ENCODE data around the gene MAD2L2.
"Not testable (repeated sequence)": the region's sequence is repeated elsewhere in the genome, so short reads cannot be mapped to it uniquely, and the experiment has no call there.

The MAD2L2 gene

GRCh38 chr1:11646317-11646716 lies 34.6 kb downstream of the MAD2L2 start:
- Mint-ChIP-seq H3K4me3 (no peak overlapping the region), H3K36me3 (ENCODE audit: low read depth) (no peaks in the 10 kb centered on the region), H3K27me3 (ENCODE audit: low read depth) (peaks cover 21% of the 10 kb centered on the region), H3K27ac (no peak overlapping the region), H3K4me1 (ENCODE audit: low read depth) (peaks cover 17% of the 10 kb centered on the region), H3K9me3 (no peaks in the 10 kb centered on the region)

DNA sequence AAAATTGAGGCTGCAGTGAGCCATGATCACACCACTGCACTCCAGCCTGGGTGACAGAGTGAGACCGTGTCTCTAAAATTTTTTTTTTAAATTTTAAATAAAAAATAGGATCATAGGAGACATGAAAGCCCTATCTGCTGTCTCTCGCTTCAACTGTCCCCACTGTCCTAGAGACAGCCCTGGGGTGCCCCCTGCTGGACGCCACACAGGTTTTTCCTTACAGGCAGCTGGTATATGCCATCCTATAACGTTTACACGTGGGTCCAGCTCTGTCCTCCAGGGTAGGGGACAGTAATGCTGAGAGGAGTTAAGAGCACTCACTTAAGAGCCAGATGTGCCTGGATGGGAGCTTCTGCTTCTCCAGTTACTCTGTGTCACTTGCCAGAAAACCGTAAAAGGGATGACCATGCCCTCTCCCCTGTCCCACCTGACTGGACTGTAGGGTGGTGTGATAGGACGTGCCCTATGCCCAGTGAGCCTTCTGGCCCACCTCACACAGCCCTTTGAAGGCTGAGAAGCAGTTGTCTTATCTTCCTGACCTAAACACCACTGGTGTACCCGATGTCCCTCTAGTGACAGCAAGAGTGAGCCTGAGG lies 35.2 kb downstream of the MAD2L2 start:
- H3K9me3 Mint-ChIP-seq = no peaks in the 10 kb centered on the region
- no peak overlapping the region for H3K27ac Mint-ChIP-seq
- no peak overlapping the region for H3K4me3 Mint-ChIP-seq
- peaks cover 16% of the 10 kb centered on the region for H3K27me3 Mint-ChIP-seq (ENCODE audit: low read depth)
- peaks cover 14% of the 10 kb centered on the region for H3K4me1 Mint-ChIP-seq (ENCODE audit: low read depth)
- H3K36me3 Mint-ChIP-seq (ENCODE audit: low read depth) = no peaks in the 10 kb centered on the region

GRCh38 chr1:11645270-11645669 lies 35.7 kb downstream of the MAD2L2 start:
- Mint-ChIP-seq H3K4me3 (no peak overlapping the region), H3K27ac (no peak overlapping the region), H3K36me3 (ENCODE audit: low read depth) (no peaks in the 10 kb centered on the region), H3K27me3 (ENCODE audit: low read depth) (peaks cover 14% of the 10 kb centered on the region), H3K9me3 (no peaks in the 10 kb centered on the region), H3K4me1 (ENCODE audit: low read depth) (peaks cover 12% of the 10 kb centered on the region)

GRCh38 chr1:11643782-11644181 lies 37.2 kb downstream of the MAD2L2 start:
- H3K27me3 Mint-ChIP-seq (ENCODE audit: low read depth) = peaks cover 10% of the 10 kb centered on the region
- H3K27ac Mint-ChIP-seq = no peak overlapping the region
- peaks cover 5% of the 10 kb centered on the region for H3K4me1 Mint-ChIP-seq (ENCODE audit: low read depth)
- H3K4me3 Mint-ChIP-seq = no peak overlapping the region
- H3K9me3 Mint-ChIP-seq = no peaks in the 10 kb centered on the region
- H3K36me3 Mint-ChIP-seq (ENCODE audit: low read depth) = no peaks in the 10 kb centered on the region

GRCh38 chr1:11642418-11643017 lies 38.4 kb downstream of the MAD2L2 start:
- H3K36me3 Mint-ChIP-seq (ENCODE audit: low read depth); H3K9me3 Mint-ChIP-seq; H3K27ac Mint-ChIP-seq; H3K4me3 Mint-ChIP-seq; H3K4me1 Mint-ChIP-seq (ENCODE audit: low read depth): not testable (repeated sequence)
- H3K27me3 Mint-ChIP-seq (ENCODE audit: low read depth) = peaks cover 10% of the 10 kb centered on the region

DNA sequence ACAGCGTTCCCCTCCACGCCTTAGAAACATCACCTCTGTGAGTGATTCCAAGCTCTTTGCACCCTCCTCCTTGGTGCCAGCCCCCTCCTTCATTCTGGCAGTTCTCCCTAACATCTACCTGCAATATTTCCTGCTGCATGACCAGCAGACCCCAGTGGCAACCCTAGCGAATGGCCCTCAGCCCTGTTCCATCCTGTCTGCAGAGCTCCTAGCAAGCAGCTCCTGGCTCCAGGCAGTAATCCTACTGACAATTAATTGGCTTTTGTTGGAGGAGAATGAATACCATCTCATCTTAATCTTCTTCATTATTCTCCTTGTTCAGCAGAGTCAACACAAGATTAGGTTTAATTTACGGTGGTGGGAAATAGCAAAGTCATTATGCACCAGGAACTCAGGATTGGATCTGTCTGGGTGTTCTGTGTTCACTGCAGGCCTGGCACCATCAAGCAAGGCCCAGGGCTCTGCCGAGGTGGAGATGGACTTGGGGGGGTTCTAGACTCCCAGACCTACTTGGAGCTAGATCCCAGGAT lies 39.1 kb downstream of the MAD2L2 start:
- Mint-ChIP-seq H3K27me3 (ENCODE audit: low read depth) (peaks cover 10% of the 10 kb centered on the region), H3K36me3 (ENCODE audit: low read depth) (no peaks in the 10 kb centered on the region)

DNA sequence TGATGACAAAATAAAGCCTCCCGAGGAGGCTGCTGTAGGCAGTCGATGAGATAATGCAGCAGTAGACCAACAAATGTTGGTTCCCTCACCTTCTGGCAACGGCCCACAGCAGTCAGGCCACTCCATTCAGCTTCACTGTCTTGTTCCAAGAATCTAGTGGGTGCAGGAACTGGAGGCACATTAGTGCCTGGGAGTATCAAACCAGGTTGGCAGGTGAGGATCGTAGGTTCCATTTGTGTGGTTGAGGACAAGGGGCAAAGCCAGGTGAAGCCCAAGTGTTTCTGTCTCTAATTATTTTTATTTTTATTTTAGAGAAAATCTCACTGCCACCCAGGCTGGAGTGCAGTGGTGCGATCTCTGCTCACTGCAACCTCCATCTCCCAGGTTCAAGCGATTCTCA lies 40.0 kb downstream of the MAD2L2 start:
- Mint-ChIP-seq H3K27ac (no peak overlapping the region), H3K4me1 (ENCODE audit: low read depth) (peaks cover 3% of the 10 kb centered on the region), H3K9me3 (no peaks in the 10 kb centered on the region), H3K4me3 (no peak overlapping the region), H3K36me3 (ENCODE audit: low read depth) (no peaks in the 10 kb centered on the region), H3K27me3 (ENCODE audit: low read depth) (peaks cover 12% of the 10 kb centered on the region)

More for the DNA sequence above, 39.1 kb downstream of the MAD2L2 start:
- Mint-ChIP-seq H3K27ac (no peak overlapping the region), H3K9me3 (no peaks in the 10 kb centered on the region), H3K4me3 (no peak overlapping the region), H3K4me1 (ENCODE audit: low read depth) (peaks cover 3% of the 10 kb centered on the region)

DNA sequence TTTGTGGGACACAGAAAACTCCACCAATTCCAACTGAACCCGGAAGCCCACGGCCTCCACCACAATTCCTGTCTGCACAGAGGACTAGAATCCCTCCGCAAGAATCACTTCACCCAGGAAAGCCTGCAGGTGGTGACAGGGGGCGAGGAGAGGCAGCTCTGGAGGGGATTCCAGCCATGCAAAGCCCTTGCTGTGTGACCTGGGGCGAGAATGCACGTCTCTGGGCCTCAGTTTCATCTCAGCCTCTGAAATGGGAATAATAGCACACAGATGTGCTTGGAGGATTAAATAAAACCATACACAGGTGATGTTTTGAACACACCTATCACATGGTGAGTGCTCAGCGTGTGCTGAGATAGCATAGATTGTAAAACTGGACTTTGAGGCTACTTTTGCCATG lies 40.8 kb downstream of the MAD2L2 start:
- H3K9me3 Mint-ChIP-seq = no peaks in the 10 kb centered on the region
- H3K4me1 Mint-ChIP-seq (ENCODE audit: low read depth) = peaks cover 3% of the 10 kb centered on the region
- no peaks in the 10 kb centered on the region for H3K36me3 Mint-ChIP-seq (ENCODE audit: low read depth)
- H3K4me3 Mint-ChIP-seq = no peak overlapping the region
- H3K27me3 Mint-ChIP-seq (ENCODE audit: low read depth) = peaks cover 14% of the 10 kb centered on the region
- no peak overlapping the region for H3K27ac Mint-ChIP-seq

DNA sequence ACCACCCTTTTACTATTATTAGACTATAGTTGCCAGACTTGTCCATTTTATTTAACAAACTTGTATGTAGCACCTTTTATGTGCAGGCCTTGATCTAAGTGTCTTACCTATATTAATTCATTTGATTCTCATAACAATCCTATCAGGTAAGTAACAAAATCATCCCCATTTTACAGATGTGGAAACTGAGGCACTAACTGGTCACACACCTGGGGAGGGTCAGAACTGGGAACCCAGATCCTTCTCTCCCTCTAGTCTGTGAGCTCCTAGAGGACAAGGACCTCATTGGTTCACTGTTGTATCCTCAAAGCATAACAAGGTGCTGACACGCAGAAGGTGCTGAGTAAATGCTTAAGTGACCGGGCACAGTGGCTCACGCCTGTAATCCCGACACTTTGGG lies 41.6 kb downstream of the MAD2L2 start:
- no peaks in the 10 kb centered on the region for H3K36me3 Mint-ChIP-seq (ENCODE audit: low read depth)
- no peak overlapping the region for H3K4me3 Mint-ChIP-seq
- no peaks in the 10 kb centered on the region for H3K9me3 Mint-ChIP-seq
- no peak overlapping the region for H3K27ac Mint-ChIP-seq
- H3K27me3 Mint-ChIP-seq (ENCODE audit: low read depth) = peaks cover 14% of the 10 kb centered on the region
- H3K4me1 Mint-ChIP-seq (ENCODE audit: low read depth) = peaks cover 3% of the 10 kb centered on the region

DNA sequence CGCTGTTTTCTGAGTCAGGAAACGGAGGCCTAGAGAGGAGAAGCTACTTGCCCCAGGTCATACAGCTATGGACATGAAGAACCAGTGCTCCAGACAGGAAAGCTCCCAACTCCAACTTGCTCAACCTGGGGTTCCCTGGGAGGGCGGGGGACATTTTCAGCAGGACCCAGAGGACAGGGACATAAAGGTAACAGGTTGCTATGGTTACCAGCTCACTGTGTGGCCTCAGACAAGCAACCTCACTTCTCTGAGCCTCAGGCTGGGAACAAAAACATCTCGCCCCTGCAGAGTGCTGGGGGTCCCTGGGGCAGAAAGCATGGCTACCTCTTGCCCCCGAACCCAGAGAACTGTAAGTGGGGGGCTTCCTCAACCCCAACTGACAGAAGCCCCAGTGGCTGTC lies 42.8 kb downstream of the MAD2L2 start:
- Mint-ChIP-seq H3K27ac (no peak overlapping the region), H3K4me3 (no peak overlapping the region), H3K4me1 (ENCODE audit: low read depth) (peaks cover 3% of the 10 kb centered on the region)

GRCh38 chr1:11634365-11635192 lies 46.4 kb downstream of the MAD2L2 start:
- Mint-ChIP-seq H3K9me3 (no peaks in the 10 kb centered on the region), H3K4me1 (ENCODE audit: low read depth) (no peaks in the 10 kb centered on the region), H3K36me3 (ENCODE audit: low read depth) (no peaks in the 10 kb centered on the region), H3K27me3 (ENCODE audit: low read depth) (peaks cover 10% of the 10 kb centered on the region), H3K27ac (no peak overlapping the region), H3K4me3 (no peak overlapping the region)

More for the DNA sequence above, 42.8 kb downstream of the MAD2L2 start:
- peaks cover 14% of the 10 kb centered on the region for H3K27me3 Mint-ChIP-seq (ENCODE audit: low read depth)
- no peaks in the 10 kb centered on the region for H3K9me3 Mint-ChIP-seq
- H3K36me3 Mint-ChIP-seq (ENCODE audit: low read depth) = no peaks in the 10 kb centered on the region

DNA sequence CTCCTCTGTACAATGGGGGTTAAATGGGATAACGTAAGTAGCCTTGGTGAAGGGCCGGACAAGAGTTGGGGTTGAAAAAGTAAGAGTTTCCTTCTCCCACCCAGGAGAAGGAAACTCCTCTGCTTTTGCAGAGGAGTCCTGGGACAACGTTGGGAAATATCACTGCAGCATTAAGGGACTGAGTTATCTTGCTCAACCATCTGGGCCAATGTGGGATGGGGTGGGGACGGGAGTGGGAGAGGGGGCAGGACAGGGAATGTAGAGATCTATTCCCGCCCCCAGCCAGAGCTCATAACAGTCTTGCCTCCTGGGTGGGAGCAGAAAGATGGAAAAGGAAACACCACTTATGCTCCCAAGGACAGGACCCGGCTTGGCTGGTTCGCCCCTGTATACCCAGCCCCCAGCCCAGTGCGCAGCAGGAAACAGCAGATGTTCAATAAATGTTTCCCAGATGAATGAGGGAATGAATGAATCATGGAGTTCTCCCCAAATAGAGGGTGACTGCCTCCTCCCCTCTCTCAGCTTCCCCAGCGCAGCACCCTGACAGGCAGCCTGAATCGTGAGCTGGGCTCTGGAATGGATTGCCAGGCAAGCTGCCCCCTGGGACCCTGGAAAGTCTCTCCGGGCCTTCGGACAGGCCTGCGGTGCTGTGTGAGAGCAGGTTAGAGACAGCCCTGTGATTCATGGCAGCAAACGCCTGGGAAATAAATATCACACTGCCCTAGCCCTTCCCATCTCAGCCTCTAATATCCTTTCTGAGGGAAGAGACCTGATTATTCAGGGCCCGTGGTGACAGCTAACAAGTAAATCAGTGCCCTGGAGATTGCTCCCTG lies 51.5 kb downstream of the MAD2L2 start:
- Mint-ChIP-seq H3K27ac (no peak overlapping the region), H3K27me3 (ENCODE audit: low read depth) (peaks cover 7% of the 10 kb centered on the region), H3K4me3 (no peak overlapping the region), H3K4me1 (ENCODE audit: low read depth) (no peaks in the 10 kb centered on the region), H3K9me3 (no peaks in the 10 kb centered on the region), H3K36me3 (ENCODE audit: low read depth) (no peaks in the 10 kb centered on the region)

GRCh38 chr1:11628767-11629166 lies 52.2 kb downstream of the MAD2L2 start:
- Mint-ChIP-seq H3K27me3 (ENCODE audit: low read depth) (peaks cover 7% of the 10 kb centered on the region), H3K4me1 (ENCODE audit: low read depth) (no peaks in the 10 kb centered on the region), H3K27ac (no peak overlapping the region), H3K9me3 (no peaks in the 10 kb centered on the region), H3K4me3 (no peak overlapping the region), H3K36me3 (ENCODE audit: low read depth) (no peaks in the 10 kb centered on the region)

- Mint-ChIP-seq H3K4me3 (no peak overlapping the region), H3K36me3 (ENCODE audit: low read depth) (no peaks in the 10 kb centered on the region), H3K27me3 (ENCODE audit: low read depth) (peaks cover 9% of the 10 kb centered on the region), H3K27ac (no peak overlapping the region), H3K4me1 (ENCODE audit: low read depth) (no peaks in the 10 kb centered on the region), H3K9me3 (no peaks in the 10 kb centered on the region)
These were observed 54.4 kb downstream of the MAD2L2 start for GRCh38 chr1:11626551-11626950.
